Adrenal gland (tissue), 12 donors: ENCODE measurements around the gene RPL38. TPM values are rescaled to one million over a fixed set of nuclear protein-coding genes. Genes with fewer than 3 reads are reported as not detected.

ENCODE experiments used
- DNase-seq, 7 donors: peaks; one replicate each; pipeline ENCODE4 v3.0.0-alpha.2; 2019 to 2020
- H3K27ac ChIP-seq, 5 donors: fragments of 200-600 bp; sonication (generic) in 4 of 5; 1 replicate in 3 of 5; 2 replicates in 2 of 5; pipeline versions ENCODE4 v1.5.1 to v1.8.0; 2016 to 2020; ENCODE audit warnings: mild to moderate bottlenecking in 1 of 5
- H3K27me3 ChIP-seq: fragments of 200-600 bp; 2 replicates; pipeline ENCODE4 v1.8.0; 2021
- H3K36me3 ChIP-seq, 2 donors: fragments of 200-600 bp; replicated peaks in 1 of 2; 1 replicate in 1 of 2; 2 replicates in 1 of 2; pipeline versions ENCODE4 v1.5.1 to v1.8.0; 2018 to 2022
- H3K4me1 ChIP-seq, 2 donors: fragments of 200-600 bp; replicated peaks in 1 of 2; 1 replicate in 1 of 2; 2 replicates in 1 of 2; pipeline versions ENCODE4 v1.5.1 to v1.8.0; 2018 to 2021
- H3K4me3 ChIP-seq, 4 donors: fragments of 200-600 bp; sonication (generic) in 3 of 4; one replicate each; pipeline ENCODE4 v1.5.1; 2016 to 2018
- H3K9me3 ChIP-seq, 3 donors: fragments of 200-600 bp; sonication (generic) in 1 of 3; replicated peaks in 1 of 3; 1 replicate in 2 of 3; 2 replicates in 1 of 3; pipeline versions ENCODE4 v1.5.1 to v1.8.0; 2016 to 2021
- POLR2A ChIP-seq, 2 donors: fragments of 450-650 bp; IDR thresholded peaks; one replicate each; pipeline ENCODE4 v1.6.1; 2017; ENCODE audit warnings: antibody characterized with exemption in 2 of 2, mild to moderate bottlenecking in 2 of 2, moderate library complexity in 1 of 2
- WGBS, 4 donors: extraction: QIAGEN DNeasy Blood & Tissue Kit in 2 of 4; methylation state at CpG; one replicate each; pipeline versions ENCODE4 v1.1.5 to v1.1.7; 2013 to 2017; 5-methylcytosine and 5-hydroxymethylcytosine counted together
- intact Hi-C, 2 donors: fragments of 100-400 bp; cut with DNase I; formaldehyde crosslinking; loops; one replicate each; pipeline versions ENCODE4 v1.14.1 to v1.15.0; 2022 to 2023
- polyA plus RNA-seq, 3 donors: library from polyadenylated mRNA; stranded (reverse); fragments of 200-250 nt in 2 of 3; fragments of 350-450 nt in 1 of 3; fragmentation: Illumina TruSeq in 1 of 3; extraction: RNeasy Lipid Tissue Mini Kit (QIAGEN cat#74804) in 1 of 3; gene quantifications; one replicate each; pipeline ENCODE4 v1.2.3, GENCODE V29; 2013 to 2014
- total RNA-seq, 9 donors: library from RNA; depleted of rRNA in 4 of 9; stranded (reverse); fragments of >200 nt in 4 of 9; fragments of 120-200 nt in 1 of 9; fragmentation: NEBNext Ultra II Directional in 1 of 9; extraction: Animal tissue kit (Norgen Biotek cat#: 25700) in 1 of 9; gene quantifications; one replicate each; pipeline versions ENCODE4 v1.1.0 to v1.2.4, GENCODE V29; 2013 to 2023
- TF ChIP-seq, protein P1 (sequence below), 6 experiments: fragments of 450-650 bp in 4 of 6; fragments of 200-600 bp in 2 of 6; sonication (generic) in 1 of 6; IDR thresholded peaks; 1 replicate in 5 of 6; 2 replicates in 1 of 6; pipeline versions ENCODE4 v1.5.1 to v1.8.0; 2016 to 2021; ENCODE audit warnings: antibody characterized with exemption in 6 of 6, mild to moderate bottlenecking in 2 of 6, moderate library complexity in 1 of 6
- donor health status: healthy with polysubstance abuse.
- donor health status: Bipolar disorder and iron deficiency.
- donor health status: DM: yes; HTN: yes; CAD: no.
- donor health status: DM: no; HTN: no; CAD: no.
- donor health status: DM: no; HTN: no; CAD: no.
- donor health status: DM: yes; HTN: yes; CAD: no.

The RPL38 gene
- total and polyA plus RNA-seq, 12 donors: 136 to 1,921 (median 789) TPM

DNA sequence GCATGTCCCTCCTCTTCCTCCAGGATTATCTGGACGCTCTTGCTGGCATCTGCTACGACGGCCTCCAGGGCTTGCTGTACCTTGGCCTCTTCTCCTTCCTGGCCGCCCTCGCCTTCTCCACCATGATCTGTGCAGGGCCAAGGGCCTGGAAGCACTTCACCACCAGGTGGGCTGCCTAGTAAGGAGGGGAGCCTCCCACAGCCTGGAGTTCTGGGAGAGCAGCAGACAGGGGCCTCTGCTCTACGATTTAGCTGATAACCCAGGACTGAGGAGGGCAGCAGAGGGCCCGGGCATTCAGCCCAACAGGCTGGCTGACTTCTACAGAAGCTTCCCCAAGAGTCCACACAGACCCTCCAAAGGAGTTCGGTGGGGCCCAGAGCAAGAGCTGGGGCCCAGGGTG lies 48.7 kb downstream of the RPL38 start:
- WGBS, 4 donors: 78 to 100% (median 90%) methylated on average over 2 to 8 of the region's 8 CpGs
- Histone ChIP-seq H3K36me3 (no peaks in the 10 kb centered on the region), H3K27me3 (no peaks in the 10 kb centered on the region), H3K4me1 (no peaks in the 10 kb centered on the region), H3K4me3 (no peak overlapping the region), H3K27ac (no peak overlapping the region), H3K9me3 (no peaks in the 10 kb centered on the region)
- no peak for TF ChIP-seq POLR2A (IDR thresholded peaks at IDR 0.05)
- TF ChIP-seq, protein P1, sequence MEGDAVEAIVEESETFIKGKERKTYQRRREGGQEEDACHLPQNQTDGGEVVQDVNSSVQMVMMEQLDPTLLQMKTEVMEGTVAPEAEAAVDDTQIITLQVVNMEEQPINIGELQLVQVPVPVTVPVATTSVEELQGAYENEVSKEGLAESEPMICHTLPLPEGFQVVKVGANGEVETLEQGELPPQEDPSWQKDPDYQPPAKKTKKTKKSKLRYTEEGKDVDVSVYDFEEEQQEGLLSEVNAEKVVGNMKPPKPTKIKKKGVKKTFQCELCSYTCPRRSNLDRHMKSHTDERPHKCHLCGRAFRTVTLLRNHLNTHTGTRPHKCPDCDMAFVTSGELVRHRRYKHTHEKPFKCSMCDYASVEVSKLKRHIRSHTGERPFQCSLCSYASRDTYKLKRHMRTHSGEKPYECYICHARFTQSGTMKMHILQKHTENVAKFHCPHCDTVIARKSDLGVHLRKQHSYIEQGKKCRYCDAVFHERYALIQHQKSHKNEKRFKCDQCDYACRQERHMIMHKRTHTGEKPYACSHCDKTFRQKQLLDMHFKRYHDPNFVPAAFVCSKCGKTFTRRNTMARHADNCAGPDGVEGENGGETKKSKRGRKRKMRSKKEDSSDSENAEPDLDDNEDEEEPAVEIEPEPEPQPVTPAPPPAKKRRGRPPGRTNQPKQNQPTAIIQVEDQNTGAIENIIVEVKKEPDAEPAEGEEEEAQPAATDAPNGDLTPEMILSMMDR (IDR thresholded peaks at IDR 0.05): no peak
- intact Hi-C loops: no loop called here
- DNase-seq: no peak

DNA sequence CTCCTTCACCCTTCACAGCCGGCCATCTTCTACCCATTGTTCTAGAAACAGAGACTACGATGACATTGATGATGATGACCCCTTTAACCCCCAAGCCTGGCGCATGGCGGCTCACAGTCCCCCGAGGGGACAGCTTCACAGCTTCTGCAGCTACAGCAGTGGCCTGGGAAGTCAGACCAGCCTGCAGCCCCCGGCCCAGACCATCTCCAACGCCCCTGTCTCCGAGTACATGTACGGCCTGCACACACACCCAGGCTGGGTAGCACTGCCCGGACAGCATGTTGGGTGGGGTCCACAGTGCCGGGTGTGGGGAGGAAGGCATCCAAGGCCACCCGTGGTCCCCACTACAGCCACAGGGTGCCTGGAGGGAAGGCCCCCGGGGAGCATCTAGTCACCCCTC lies 49.6 kb downstream of the RPL38 start:
- Histone ChIP-seq H3K4me3 (no peak overlapping the region), H3K9me3 (no peaks in the 10 kb centered on the region), H3K27me3 (no peaks in the 10 kb centered on the region), H3K27ac (no peak overlapping the region), H3K4me1 (no peaks in the 10 kb centered on the region), H3K36me3 (no peaks in the 10 kb centered on the region)
- no peak for DNase-seq
- WGBS, 4 donors: 86 to 93% (median 90%) methylated on average over 2 to 13 of the region's 13 CpGs
- intact Hi-C loops: no loop called here
- TF ChIP-seq POLR2A (IDR thresholded peaks at IDR 0.05): no peak
- TF ChIP-seq, protein P1 (IDR thresholded peaks at IDR 0.05): no peak

DNA sequence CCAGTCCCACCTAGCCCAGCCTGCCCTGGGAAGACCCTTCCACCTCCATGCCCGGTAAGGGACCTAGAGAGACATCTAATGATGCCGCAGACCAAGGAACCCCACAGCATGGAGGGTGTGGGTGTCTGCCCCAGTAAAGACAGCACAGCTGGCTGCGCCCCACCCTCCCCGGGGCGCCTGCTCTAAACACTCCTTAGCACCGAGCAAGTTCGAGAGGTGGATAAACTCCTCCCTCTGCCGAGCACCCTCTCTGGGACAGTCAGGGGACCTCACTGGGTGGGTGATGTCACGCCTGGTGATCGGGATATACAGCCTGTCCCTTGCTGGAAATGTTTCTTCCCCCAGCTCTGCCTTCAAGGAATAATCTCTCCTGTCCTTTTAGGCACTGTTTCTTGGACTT lies 53.8 kb downstream of the RPL38 start:
- Histone ChIP-seq H3K27me3 (no peaks in the 10 kb centered on the region), H3K36me3 (no peaks in the 10 kb centered on the region), H3K27ac (no peak overlapping the region), H3K4me3 (no peak overlapping the region), H3K9me3 (no peaks in the 10 kb centered on the region), H3K4me1 (no peaks in the 10 kb centered on the region)
- TF ChIP-seq, protein P1 (IDR thresholded peaks at IDR 0.05): no peak
- intact Hi-C loops: no loop called here
- no peak for DNase-seq
- WGBS, 4 donors: 86 to 97% (median 93%) methylated on average over 3 to 10 of the region's 10 CpGs

DNA sequence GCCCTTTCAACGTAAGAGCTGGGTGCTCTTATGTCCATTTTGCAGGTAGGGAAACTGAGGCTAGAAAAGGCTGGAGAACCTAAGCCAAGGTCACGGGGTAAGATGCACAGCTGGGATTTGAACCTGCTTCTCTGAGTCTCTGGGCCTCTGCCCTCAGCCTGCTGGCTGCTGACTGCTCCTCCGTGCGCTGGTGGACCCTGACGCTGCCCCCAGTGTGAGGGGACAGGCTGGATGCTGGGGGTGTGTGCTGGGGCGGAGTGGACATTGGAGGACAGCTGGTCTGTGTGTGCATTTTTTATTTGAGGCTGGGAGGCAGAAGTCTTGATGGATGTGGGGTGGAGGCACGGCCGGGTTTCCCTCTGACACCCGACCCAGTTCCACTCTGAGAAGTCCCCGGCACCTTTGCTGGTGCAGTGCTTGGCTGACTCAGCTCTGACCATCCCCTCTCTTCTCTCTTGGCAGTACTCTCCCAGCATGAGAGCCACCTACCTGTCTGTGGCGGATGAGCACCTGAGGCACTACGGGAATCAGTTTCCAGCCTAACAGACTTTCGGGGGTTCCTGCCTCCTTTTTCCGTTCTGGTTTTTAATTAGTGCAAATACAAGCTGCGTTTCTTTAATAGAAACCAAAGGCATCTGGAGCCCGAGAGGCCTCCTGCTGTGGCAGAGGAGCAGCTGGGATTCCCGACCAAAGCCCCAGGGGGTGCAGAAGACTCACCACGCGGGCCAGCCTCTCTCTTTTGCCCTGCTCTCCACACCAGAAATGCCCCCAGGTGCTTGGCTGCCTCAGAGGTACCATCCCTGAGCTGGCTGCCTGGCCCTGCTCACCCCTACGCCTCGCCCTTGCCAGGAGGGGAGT lies 56.4 kb downstream of the RPL38 start:
- DNase-seq: no peak
- H3K36me3 ChIP-seq: no peaks in the 10 kb centered on the region
- WGBS, 4 donors: 81 to 91% (median 83%) methylated on average over 14 to 21 of the region's 21 CpGs
- H3K27me3 ChIP-seq: no peaks in the 10 kb centered on the region
- H3K4me3 ChIP-seq: no peak overlapping the region
- no peaks in the 10 kb centered on the region for H3K9me3 ChIP-seq
- H3K27ac ChIP-seq: no peak overlapping the region
- intact Hi-C loops: no loop called here
- H3K4me1 ChIP-seq: no peaks in the 10 kb centered on the region
- no peak for TF ChIP-seq POLR2A (IDR thresholded peaks at IDR 0.05)

Other genes with a start within 250 kb of the RPL38 start
- gene TTYH2, start 9.9 kb downstream of the RPL38 start, total RNA-seq: 10 to 100 TPM in 4 of 9 donors, 1 to 10 TPM in 5; 3.7 to 24.0 (median 9.7) TPM
- gene TTYH2, start 9.9 kb downstream of the RPL38 start, polyA plus RNA-seq: 10 to 100 TPM in 1 of 3 donors, 1 to 10 TPM in 2; 2.9 to 40.5 (median 5.6) TPM
- gene DNAI2, start 70.6 kb downstream of the RPL38 start, total RNA-seq: under 1 TPM in 2 of 9 donors, not detected in 7; 0.06 to 0.14 TPM
- gene DNAI2, start 70.6 kb downstream of the RPL38 start, polyA plus RNA-seq: under 1 TPM in 1 of 3 donors, not detected in 2; 0.26 TPM
- under 1 TPM in 8 of 9 donors, not detected in 1; 0.06 to 0.69 (median 0.29) TPM for gene KIF19, start 122.5 kb downstream of the RPL38 start, total RNA-seq
- 1 to 10 TPM in 1 of 3 donors, under 1 TPM in 1, not detected in 1; 0.64 to 1.7 TPM for gene KIF19, start 122.5 kb downstream of the RPL38 start, polyA plus RNA-seq
- 1 to 10 TPM in 2 of 9 donors, under 1 TPM in 3, not detected in 4; 0.11 to 1.1 (median 0.69) TPM for gene BTBD17, start 158.2 kb downstream of the RPL38 start, total RNA-seq
- under 1 TPM; 0.10 to 0.72 (median 0.24) TPM for gene BTBD17, start 158.2 kb downstream of the RPL38 start, polyA plus RNA-seq
- not detected for gene GPR142, start 163.8 kb downstream of the RPL38 start, total RNA-seq
- gene GPR142, start 163.8 kb downstream of the RPL38 start, polyA plus RNA-seq: under 1 TPM in 1 of 3 donors, not detected in 2; 0.13 TPM
- 10 to 100 TPM; 20.1 to 67.2 (median 33.8) TPM for gene GPRC5C, start 228.4 kb downstream of the RPL38 start, total RNA-seq
- gene GPRC5C, start 228.4 kb downstream of the RPL38 start, polyA plus RNA-seq: 10 to 100 TPM in 2 of 3 donors, 1 to 10 TPM in 1; 2.7 to 29.8 (median 18.2) TPM